HG02973 (cell line): ENCODE data around the gene KCNJ8.
"Not testable (repeated sequence)": the region's sequence is repeated elsewhere in the genome, so short reads cannot be mapped to it uniquely, and the experiment has no call there.

Experiments
- ATAC-seq: cut with Tn5 transposase; IDR thresholded peaks from one replicate; pipeline ENCODE4 v1.9.1; 2021; ENCODE audit warnings: moderate library complexity; ENCODE audit not compliant: unreplicated experiment

Gene KCNJ8

GRCh38 chr12:21774358-21775132 lies at the start of gene KCNJ8:
TSS of gene KCNJ8 (minus strand) at chr12:21774706. CDS start at chr12:21773616, 1,090 bp downstream.
- no peak for ATAC-seq

GRCh38 chr12:21823581-21823980 lies 49.1 kb upstream of the KCNJ8 start:
- no peak for ATAC-seq

DNA sequence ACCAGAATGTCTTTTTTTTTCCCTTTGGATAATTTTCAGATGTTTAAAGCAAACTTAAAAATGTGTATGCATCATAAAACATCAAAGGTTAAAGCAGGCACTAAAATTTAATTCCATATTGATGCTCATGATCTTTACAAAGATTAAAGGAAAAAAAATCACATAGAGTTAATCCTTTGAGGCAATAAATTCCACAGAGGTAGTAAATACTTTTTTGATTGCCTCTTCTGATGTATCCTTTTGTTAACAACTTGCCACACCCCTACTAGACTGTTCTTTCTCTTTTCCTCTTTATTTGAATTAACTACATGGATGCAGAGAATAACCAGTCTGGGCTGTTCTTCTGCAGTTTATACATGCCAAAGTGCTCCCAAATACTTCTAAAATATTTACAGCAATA lies 45.2 kb upstream of the KCNJ8 start:
- ATAC-seq: no peak

DNA sequence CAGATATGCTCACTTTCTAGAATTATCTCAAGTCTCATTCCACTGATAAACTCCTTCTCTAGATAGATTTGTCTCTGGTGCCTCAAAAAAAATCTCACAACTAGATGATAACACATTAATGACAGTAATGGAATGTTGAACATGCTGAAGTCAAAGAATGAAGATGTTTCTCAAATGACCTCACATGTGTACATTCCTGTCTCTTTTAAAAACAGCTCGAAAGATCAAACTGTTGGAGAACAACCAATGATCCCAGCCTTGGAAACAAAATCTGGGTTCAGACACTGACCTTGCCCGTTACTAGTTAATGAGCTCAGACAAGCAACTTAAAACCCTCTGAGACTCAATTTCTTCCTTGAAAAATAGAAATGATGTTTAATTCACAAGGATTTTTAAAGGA lies 44.7 kb upstream of the KCNJ8 start:
- ATAC-seq: no peak

GRCh38 chr12:21818627-21819026 lies 44.1 kb upstream of the KCNJ8 start:
- no peak for ATAC-seq

DNA sequence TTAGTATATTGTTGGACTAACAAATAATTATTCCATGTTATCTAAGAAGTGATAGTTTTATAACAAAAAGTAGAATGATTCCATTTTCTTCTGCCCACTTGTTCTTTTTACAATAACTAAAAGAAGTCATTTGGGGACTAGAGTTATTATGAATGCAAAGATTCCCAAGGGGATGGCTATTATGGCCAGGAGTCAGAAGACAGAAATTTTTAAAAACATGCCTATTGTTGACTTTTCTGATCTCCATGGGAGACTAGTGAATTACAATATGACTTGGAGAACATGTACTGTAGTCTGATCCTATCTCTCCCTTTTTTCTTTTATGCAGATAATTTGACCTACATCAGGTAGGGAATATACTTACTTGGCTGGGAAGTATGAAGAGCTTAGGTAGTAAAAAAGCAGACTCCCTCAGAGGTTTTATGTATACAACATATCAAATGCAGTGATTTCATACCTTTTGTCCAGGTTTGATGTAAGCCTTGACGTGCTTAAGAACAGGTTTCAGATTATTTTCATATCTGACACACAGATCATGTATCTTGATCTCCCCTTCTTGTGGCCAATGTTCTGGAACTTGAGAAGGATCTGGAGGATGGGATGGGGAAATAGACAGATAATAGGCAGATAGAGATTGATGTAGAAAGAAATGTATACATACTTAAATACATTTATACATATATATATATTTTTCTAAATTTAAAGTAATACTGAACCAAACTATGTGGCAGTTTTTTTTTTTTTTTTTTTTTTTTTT lies 41.0 kb upstream of the KCNJ8 start:
- no peak for ATAC-seq

GRCh38 chr12:21814814-21815213 lies 40.3 kb upstream of the KCNJ8 start:
- no peak for ATAC-seq

DNA sequence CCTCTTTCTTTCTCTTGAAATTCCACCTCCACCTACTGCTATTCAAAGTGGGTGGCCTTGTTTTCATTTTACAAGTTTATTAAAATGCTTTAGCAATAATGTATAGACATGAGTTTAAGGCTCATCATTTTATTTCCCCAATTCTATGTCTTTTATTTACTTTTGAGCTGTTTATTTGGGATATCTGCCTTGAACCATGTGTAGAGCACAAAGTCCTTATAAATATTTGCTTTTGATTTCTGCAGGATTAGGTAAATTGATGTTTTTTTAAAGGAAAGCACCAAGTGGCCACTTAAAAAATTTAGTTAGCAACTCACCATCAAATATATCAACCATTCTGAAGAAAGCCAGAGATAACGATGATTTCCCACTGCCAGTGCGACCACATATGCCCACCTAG lies 39.8 kb upstream of the KCNJ8 start:
- no peak for ATAC-seq

DNA sequence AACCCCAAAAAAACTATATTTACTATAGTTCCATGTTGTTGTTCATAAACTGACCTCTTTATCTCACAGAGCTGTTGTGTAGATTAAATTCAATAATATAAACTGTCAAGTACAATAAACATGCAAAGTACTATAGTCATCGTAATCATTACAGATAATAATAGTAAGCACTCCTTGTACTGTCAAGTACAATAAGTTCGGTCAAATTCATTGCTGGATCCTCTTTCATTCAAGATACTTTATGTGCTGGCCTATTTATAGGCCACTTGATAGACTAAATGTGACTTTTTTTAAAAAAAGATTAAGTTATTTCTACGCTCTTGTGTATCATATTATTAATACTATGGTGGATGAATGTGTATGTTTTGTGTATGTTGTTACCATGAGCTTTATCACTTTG lies 39.2 kb upstream of the KCNJ8 start:
- ATAC-seq: no peak

GRCh38 chr12:21813125-21813524 lies 38.6 kb upstream of the KCNJ8 start:
- no peak for ATAC-seq

GRCh38 chr12:21812340-21812739 lies 37.8 kb upstream of the KCNJ8 start:
- ATAC-seq: not testable (repeated sequence)

DNA sequence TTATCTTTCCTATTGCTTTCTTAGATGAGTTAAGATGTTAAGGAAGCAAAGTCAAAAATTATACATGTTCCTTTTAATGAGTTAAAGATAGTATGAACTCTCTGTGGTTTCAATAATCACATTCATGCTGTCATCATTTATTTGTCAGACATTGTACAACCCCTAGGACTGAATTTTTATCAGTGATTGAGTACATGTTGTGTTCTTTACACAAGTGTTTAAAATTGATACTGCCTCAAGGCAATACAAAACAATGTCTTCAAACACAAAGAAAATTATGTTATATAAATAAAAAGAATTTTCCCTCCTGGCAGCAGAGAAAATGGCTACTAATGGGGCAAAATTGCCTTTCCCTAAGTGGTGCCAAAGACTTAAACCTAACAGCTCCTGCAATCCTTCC lies 34.6 kb upstream of the KCNJ8 start:
- no peak for ATAC-seq

DNA sequence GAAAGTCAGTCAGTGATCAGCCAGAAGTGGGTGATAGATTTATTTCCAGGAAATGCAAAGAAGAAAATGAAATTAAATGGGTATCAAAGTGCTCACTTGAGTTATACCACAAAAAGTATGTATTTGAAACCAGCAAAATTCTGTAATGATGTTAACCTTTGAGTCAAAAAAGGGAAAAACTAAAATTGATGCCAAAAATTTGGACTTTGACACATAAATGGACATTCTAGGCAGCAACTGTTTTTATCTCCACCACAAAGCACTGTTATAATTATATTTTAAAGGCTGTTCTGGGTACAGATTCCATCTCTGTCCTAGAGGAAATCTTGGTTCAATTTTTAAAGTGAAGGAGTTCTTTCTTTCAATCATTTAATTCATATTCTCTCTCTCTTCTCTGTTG lies 31.7 kb upstream of the KCNJ8 start:
- no peak for ATAC-seq

- no peak for ATAC-seq
Observed at GRCh38 chr12:21801522-21802288, 27.2 kb upstream of the KCNJ8 start.

DNA sequence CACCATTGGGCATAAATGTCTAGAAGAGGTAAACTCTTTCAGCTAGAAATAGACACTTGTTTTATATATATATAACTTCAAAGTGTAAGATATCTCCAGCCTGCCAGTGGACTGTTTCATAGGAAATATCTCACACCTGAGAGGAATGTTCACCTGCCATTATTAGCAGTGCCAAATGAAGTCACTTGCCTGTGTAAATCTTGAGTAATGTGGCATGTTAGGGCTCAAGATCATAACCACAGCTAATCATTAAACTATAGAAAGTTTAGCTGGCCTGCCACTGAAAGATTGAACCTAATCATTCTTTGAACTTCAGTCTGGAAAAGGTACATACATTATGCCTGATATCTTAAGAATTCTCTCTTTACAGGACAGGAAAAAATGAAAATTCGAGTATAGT lies 25.5 kb upstream of the KCNJ8 start:
- ATAC-seq: no peak

GRCh38 chr12:21797539-21797938 lies 23.0 kb upstream of the KCNJ8 start:
- no peak for ATAC-seq

DNA sequence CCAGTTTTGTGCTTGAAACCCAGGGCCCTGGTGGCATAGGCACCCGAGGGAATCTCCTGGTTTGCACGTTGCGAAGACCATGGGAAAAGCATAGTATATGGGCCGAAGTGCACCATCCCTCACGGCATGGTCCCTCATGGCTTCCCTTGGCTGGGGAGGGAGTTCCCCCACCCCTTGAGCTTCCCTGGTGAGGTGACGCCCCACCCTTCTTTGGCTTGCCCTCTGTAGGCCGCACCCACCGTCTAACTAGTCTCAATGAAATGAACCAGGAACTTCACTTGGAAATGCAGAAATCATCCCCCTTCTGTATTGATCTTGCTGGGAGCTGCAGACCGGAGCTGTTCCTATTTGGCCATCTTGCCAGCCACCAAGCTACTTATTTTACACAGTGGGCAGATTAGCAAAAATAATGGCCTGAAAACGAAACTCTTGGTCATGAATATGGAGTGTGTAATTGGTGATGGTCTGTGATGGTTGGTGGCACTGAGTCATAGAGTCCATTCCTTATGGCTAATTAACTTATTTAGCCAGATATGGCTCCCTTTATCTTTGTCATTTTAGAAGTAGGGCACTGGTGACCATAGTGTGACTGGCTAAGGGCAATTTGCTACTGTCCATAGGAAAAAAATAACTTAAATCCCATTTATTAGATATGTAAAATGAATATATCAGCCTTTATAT lies 21.3 kb upstream of the KCNJ8 start:
- no peak for ATAC-seq

- ATAC-seq: not testable (repeated sequence)
Observed at GRCh38 chr12:21794807-21795595, 20.5 kb upstream of the KCNJ8 start.

- not testable (repeated sequence) for ATAC-seq
Observed at GRCh38 chr12:21789687-21790086, 15.2 kb upstream of the KCNJ8 start.
